Thyroid gland (tissue), 4 donors: Measurements from ENCODE around the gene MAD2L2.

Experiments
- CTCF ChIP-seq, 6 experiments: fragments of 200-600 bp in 3 of 6; fragments of 450-650 bp in 3 of 6; sonication (generic) in 3 of 6; IDR thresholded peaks; one replicate each; pipeline ENCODE4 v1.5.1; 2016 to 2019; ENCODE audit warnings: antibody characterized with exemption in 6 of 6, mild to moderate bottlenecking in 2 of 6, inconsistent platforms in 1 of 6, moderate library complexity in 1 of 6
- POLR2A ChIP-seq, 2 donors: fragments of 450-650 bp; IDR thresholded peaks; one replicate each; pipeline ENCODE4 v1.6.1; 2017; ENCODE audit warnings: antibody characterized with exemption in 2 of 2, mild to moderate bottlenecking in 2 of 2, moderate library complexity in 1 of 2

GRCh38 chr1:11712285-11712684, 31.3 kb upstream of the MAD2L2 start:
- TF ChIP-seq CTCF (IDR thresholded peaks at IDR 0.05) (no peak), POLR2A (IDR thresholded peaks at IDR 0.05) (no peak)
